HG02610 (cell line): Measurements from ENCODE around the gene PAPLN.

Experiments used
- ATAC-seq: cut with Tn5 transposase; IDR thresholded peaks from one replicate; pipeline ENCODE4 v1.9.1; 2021; ENCODE audit warnings: mild to moderate bottlenecking, moderate library complexity; ENCODE audit not compliant: unreplicated experiment

Gene PAPLN

DNA sequence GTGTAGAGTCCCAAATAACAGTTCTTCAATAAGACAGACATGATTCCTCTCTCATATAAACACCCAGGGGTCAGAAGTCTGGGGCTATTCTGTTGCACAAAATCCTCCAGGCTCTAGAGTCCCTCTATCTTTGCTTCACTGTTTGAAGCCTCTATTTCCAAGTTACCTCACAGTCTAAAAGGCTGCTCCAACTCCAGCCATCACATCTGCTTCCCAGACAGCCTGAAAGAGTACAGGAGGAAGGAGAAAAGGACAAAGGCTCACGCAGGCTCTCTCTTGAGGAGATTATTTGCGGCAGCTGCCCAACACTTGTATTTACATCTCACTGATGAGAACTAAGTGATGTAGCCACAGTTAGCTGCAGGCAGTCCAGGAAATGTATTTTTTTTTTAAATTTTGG lies 6.4 kb downstream of the PAPLN start:
- no peak for ATAC-seq

DNA sequence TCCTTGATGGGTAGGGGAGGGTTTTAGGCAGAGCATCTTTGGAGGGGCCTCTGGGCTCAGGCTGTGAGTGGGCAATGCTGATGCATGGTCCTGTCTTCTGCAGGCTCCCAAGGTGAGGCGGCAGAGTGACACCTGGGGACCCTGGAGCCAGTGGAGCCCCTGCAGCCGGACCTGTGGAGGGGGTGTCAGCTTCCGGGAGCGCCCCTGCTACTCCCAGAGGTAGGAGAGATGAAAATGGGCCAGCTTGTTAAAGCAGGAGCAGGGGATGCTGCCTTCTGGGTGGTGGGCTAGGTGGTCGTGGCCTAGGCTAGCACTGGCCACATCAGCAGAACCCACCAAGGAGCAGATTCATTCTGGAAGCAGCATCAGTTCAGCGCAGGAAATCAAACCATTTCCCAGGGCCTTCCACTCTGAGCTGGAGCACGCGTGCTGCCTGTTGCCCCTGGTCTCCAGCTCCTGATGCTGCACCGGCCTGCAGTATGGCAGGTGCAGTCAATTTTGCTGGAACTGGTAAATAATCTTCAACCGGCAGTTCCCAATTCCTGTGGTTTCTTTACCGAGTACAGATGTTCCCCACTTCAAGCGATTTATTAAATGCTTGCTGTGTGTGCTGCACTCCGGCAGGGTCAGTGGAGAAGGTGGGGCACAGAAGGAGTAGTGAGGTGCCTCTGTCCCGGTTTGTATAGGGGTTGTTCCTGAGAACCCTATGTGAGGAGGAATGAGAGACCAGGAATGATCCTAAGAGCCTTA lies 7.4 kb downstream of the PAPLN start:
- no peak for ATAC-seq

DNA sequence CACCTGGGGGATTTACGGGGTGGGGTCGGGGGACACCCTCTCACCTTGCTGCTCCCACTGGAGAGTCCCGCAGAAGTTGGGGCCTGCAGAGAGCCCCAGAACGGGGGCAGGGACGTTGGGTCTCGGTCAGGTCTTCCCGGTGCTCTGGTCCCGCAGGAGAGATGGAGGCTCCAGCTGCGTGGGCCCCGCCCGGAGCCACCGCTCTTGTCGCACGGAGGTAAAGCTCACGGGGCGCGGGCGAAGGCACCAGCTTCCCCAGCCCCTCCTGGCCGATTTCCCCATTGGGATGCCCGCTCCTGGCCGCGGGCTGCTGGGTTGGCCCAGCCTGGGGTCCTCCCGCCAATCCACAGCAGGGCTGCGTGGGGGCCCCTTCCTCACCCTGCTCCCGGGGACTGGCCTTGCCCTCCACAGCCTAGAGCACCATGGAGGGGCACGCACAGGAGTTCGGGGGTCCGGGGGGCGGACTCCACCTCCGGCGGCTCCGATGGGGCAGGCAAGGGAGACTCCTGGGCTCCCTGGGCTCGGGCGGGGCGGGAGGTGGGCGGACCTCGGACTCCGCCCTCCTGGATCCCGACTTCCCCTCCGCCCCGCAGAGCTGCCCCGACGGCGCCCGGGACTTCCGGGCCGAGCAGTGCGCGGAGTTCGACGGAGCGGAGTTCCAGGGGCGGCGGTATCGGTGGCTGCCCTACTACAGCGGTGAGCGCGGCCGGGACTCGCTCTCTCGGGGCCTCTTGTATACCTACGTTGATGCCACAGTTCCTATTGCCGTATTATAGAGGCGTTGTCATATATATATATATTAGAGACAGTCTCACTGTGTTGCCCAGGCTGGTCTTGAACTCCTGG lies 8.4 kb downstream of the PAPLN start:
- ATAC-seq, result peak; percentile 31

DNA sequence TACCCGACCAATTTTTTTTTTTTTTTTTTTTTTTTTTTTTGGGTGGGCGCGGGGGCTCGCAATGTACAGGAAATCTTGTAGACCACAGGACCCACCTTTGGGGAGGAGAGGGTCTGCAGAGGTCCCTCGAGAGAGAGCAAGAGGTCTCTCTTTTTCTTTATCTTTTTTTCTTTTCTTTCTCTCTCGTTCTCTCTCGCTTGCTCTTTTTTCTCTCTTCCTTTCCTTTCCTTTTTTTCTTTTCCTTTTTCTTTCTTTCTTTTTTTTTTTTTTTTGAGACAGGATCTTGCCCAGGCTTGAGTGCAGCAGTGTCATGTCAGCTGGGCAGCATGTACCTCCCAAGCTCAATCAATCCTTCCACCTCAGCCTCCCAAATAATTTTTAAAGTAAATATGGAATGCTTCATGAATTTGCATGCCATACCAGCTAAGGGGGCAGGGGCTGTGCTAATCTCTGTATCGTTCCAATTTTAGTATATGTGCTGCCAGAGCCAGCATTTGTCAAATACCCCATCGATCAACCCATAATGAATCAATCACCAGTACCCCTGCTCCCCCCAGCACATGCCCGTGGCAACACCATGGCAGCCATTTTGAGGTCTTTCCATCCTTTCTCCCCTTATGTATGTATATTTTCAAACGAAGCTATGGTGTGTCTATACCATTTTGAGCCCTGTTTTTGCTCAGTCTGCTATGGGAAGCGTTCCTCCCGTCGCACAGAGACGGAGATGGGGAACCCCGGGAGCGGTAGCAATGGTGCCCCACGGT lies 9.3 kb downstream of the PAPLN start:
- ATAC-seq, result no peak

DNA sequence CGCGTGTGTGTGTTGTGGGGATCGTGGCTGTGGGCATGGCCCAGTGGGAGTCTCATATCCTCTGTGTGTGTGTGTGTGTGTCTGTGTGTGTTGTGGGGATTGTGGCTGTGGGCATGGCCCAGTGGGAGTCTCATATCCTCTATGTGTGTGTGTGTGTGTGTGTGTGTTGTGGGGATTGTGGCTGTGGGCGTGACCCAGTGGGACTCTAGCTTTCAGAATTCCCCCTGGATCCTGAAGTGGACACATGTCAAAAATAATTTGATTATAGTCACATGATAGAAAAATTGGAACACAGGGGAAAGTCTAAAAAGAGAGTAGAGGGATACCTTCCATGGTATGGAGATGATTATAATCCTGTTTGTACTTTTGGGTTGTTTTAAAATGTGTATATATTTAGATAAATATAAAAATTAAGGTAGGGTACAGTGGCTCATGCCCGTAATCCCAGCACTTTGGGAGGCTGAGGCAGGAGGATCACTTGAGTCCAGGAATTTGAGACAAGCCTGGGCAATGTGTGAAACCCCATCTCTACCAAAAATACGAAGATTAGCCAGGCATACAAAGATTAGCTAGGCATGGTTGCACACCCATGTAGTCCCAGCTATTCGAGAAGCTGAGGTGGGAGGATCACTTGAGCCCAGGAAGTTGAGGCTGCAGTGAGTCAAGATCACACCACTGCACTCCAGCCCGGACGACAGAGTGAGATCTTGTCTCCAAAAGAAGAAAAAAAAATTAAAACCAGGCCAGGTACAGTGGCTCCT lies 11.0 kb downstream of the PAPLN start:
- ATAC-seq, result peak; percentile 71

DNA sequence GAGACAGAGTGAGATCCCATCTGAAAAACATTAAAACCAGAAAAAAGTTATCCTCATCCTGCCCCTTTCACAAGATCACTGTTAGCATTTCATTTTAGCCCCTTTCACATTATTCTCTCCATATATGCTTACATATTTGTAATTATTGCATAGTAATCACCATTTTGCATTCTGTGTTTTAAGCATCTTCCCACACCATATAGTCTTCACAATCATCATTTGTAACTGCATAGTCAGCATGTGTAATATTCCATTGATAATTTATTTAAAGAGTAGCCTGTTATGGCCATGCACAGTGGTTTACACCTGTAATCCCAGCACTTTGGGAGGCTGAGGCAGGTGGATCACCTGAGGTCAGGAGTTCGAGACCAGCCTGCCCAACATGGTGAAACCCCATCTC lies 11.8 kb downstream of the PAPLN start:
- no peak for ATAC-seq

DNA sequence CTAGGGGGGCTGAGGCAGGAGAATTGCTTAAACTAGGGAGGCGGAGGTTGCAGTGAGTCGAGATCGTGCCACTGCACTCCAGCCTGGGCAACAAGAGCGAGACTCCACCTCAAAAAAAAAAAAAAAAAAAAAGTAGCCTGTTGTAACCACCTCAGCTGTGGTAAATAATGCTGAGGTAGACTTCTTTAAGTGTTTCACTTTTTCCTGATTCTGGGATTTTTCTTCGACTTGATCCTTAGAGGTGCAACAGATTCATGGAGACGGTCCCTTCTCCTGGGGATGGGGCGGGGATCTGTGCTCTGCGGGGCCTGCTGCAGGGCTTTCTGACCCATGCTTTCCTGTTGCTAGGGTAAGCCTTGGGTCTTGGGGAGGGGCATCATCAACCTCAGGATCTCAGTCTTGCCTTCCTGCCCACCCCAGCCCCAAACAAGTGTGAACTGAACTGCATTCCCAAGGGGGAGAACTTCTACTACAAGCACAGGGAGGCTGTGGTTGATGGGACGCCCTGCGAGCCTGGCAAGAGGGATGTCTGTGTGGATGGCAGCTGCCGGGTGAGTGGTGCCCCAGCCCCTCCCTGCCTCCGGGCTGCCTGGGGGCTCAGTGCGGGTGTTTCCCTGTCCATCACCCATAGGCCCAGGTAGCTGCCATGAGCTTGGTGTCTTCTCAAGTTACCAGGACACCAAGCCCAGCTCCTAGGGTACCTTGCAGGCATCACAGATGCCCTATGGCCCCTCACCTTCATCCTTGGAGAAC lies 12.4 kb downstream of the PAPLN start:
- ATAC-seq, result no peak

DNA sequence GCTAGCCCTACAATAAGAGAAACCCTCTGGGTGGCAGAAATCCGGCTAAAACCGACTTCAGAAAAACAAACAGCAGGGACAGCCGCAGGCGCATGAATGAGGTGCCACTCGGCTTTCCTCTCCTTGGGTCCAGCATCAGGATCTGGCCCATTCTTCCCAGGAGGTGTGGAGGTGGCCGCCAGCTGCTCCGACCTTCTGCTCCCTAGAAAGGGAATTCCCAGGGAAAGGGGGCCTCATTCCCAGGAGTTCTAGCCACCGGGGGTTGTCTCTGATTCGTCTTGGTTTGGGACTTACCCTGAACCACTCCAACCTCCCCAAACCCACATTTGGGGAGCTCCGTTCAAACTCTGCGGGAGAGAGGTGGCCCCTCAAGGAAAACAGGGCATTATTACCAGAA lies 13.0 kb downstream of the PAPLN start:
- no peak for ATAC-seq

DNA sequence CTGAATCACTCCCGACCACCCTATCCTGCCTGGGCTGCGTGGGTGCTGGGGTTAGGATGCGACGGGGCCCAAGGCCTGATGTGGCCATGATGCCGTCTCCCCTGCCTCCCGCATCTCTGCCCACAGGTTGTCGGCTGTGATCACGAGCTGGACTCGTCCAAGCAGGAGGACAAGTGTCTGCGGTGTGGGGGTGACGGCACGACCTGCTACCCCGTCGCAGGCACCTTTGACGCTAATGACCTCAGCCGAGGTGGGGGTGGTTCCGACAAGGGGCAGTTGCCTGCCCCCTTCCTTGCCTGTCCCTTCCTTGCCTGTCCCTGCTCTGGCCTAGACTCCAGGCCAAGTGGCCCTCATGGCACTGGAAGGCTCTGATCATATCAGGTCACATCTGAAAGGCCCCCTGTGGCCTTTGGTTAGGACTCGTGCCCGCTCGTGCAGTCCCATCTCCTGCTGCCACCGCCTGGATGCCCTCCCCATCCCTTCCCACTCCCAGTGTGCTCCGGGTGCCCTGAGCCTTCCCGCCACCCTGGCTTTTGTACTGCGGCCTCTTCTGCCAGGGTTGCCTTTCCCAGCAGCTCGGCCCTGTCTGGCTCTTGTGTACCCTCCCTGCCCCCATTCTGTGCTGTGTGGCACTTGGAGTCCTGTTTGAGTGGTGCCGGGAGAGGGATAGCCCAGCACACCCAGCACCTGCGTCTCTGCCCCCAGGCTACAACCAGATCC lies 13.6 kb downstream of the PAPLN start:
- ATAC-seq, result no peak

DNA sequence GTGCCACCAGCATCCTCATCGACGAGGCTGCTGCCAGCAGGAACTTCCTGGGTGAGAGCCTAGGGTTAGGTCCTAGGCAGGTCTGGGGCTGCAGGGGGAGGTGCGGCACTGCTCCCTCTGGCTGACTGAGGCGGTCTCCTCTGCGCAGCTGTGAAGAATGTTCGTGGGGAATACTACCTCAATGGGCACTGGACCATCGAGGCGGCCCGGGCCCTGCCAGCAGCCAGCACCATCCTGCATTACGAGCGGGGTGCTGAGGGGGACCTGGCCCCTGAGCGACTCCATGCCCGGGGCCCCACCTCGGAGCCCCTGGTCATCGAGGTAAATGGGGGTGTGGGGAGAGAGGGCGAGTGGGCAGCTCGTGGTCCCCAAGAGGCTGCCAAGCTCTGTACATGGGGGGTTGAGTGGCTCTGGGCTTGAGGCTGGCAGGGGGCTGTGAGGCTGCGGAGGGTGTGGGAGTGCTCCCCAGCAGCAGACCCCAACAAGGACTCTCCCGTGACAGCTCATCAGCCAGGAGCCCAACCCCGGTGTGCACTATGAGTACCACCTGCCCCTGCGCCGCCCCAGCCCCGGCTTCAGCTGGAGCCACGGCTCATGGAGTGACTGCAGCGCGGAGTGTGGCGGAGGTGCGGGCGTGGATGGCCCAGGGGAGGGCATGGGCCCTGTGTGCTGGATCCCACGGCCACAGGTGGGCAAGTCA lies 14.4 kb downstream of the PAPLN start:
- ATAC-seq, result no peak

DNA sequence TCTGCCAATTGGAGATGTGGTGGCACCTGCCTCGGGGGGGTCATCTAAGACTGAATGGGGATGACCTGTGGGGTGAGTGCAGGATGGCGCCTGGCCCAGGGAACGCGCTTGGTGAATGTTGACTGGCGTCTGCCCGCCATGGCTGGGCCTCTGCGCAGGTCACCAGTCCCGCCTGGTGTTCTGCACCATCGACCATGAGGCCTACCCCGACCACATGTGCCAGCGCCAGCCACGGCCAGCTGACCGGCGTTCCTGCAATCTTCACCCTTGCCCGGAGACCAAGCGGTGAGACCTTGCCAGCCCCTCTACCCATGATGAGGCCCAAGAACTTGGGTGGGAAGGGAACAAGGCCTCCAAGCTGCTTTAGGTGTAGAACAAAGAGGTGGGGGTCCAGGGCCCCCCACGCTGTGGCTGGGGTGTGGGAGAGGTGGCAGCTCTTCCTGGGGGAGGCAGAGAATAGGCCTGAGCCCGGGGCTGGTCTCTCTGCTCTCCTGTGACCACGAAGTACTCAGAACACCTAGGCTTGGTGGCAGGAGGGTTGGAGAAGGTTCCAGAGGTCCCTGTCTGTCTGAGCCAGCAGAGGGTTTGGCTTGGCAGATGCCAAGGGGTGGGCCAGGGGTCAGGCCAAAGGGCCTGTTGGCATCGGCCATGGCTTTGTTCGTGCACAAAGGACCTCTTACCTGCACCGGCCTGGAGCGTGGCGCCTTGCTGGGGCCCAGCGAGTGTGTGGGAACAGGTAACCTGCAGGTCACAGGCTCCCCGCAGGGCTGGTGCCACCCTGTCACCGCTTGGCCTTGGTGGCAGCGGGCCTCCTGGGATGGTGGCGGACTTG lies 15.4 kb downstream of the PAPLN start:
- ATAC-seq, result no peak

DNA sequence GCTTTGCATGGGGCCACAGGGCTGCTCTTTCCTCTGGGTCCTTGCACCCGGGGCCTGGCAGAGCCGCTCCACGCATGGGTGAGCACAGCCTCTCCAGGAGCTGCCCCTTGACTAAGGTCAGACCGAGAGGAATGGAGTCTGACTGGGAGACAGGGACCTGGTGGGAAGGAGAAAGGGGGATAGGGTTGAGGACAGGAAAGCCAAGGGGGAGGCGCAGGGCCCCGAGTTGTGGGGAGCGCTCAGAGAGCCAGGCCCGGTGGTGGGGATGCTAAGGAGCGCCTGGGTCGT lies 16.0 kb downstream of the PAPLN start:
- ATAC-seq, result no peak

DNA sequence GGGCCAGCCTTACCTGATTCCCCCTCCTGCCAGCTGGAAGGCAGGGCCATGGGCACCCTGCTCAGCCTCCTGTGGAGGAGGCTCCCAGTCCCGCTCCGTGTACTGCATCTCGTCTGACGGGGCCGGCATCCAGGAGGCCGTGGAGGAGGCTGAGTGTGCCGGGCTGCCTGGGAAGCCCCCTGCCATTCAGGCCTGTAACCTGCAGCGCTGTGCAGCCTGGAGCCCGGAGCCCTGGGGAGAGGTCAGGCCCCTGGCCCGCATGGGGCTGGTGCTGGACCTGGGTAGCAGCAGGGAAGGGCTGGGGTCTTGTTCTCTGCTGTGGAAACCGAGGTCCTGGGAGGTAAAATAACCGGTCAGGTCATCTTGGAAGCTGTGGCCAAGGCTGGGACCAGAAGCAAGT lies 16.4 kb downstream of the PAPLN start:
- ATAC-seq, result no peak

DNA sequence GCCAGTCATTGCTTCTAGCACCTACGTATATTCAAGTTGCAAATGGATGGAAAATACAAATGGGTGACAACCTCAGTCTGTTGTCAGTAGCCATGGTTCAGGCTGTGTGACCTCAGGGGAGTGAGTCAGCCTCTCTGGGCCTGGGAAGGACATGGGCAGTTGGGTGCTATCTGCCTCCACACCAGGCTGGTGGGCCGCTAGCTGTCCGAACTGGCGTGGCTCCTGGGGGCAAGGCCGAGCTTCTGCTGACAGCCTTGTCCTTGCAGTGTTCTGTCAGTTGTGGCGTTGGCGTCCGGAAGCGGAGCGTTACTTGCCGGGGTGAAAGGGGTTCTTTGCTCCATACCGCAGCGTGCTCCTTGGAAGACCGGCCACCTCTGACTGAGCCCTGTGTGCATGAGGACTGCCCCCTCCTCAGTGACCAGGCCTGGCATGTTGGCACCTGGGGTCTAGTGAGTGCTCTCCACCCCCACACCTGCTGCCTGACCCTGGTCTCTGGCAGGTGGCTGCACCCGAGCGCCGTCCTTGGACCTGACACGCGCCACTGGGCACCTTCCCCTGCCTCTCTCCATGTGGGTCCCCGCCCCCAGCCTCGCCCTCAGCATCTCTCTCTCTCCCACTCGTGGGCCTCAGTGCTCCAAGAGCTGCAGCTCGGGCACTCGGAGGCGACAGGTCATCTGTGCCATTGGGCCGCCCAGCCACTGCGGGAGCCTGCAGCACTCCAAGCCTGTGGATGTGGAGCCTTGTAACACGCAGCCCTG lies 17.1 kb downstream of the PAPLN start:
- no peak for ATAC-seq

DNA sequence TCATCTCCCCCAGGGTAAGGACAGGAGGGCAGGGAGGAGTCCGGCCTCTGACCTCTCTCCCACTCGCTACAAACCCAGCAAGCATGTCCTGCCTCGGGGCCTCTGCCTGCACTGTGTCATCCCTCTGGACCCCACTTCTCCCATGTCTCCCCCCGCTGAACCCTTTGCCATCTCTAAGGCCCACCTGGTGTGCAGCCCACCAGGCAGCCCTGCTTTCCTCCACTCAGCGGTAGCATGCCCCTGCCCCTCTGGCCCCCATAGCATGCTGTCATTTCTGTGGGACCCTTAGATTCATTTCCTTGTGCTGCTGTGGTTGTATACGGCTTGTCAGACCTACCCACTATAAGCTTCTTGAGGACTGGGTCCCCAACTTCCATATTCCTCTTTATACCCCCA lies 17.7 kb downstream of the PAPLN start:
- ATAC-seq, result no peak

DNA sequence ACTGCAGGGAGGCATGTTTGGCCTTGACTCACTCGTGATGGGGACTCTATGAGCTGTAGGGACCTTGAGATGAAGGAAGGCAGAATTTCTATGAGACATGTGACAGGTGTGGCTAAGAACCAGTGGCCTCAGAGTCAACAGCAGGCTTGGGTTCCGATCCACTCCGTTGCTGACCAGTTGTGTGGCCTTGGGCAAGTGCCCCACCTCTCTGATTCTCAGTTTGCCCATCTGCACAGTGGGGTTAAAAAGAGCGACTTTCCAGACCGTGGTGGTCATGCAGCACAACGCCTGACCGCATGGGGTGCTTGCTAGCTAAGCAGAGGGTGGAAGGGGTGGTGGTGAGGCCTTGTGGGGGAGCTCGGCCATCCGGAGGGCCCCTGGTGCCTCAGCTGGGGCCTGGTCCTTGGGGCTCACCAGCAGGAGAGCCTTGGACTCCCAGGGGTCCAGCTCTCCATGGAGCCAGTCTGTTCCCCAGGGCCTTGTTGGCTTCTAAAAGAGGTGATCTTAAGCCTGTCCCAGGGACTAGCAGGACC lies 18.5 kb downstream of the PAPLN start:
- ATAC-seq, result no peak

DNA sequence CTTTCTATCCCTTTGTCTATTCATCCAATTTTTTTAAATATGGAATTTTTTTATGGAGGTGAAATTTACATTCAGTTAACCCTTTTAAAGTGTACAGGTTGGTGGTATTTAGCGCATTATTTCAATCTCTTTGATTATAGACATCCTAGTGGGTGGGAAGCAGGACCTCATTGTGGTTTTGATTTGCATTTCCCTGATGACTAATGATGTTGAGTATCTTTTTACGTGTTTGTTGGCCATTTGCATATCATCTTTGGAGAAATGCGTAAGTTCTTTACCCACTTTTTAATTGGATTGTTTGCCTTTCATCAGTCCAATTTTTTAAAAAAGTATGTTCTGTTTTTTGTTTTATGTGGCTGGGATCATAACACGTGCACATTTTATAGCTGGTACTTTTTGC lies 20.8 kb downstream of the PAPLN start:
- ATAC-seq, result no peak
